ENCODE data around the gene MOB2.

The MOB2 gene

DNA sequence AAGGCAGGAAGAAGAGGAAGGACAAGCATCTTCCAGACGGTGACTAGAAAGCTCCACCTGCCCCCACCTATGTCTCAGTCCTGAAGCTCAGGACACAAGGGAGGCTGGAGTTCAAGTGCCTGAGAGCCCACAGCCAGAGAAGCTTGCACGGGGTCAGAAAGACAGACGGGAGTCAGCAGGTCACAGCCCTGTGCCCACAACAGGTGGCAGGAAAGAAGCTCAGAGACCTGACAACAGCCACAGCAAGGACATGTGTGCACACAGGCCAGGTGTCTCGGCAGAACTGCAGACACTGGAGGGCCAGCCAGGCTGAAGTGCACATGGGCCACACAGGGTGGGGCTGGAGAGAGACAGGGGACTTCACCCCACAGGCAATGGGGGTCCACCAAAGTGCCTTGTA, 37.2 kb upstream of the MOB2 start:
- Histone ChIP-seq H4K20me1 (ENCODE audit: low read depth, low read length) (no peaks in the 10 kb centered on the region), H3K27me3 (ENCODE audit: low read length) (no peaks in the 10 kb centered on the region), H3K9me2 (replicated peaks; ENCODE audit: insufficient read depth, low read length) (no peaks in the 10 kb centered on the region), H2AFZ (ENCODE audit: low read depth, low read length, severe bottlenecking) (no peak overlapping the region), H3F3A (ENCODE audit: insufficient read depth) (peaks cover 49% of the 10 kb centered on the region), H3K36me3 (ENCODE audit: low read length) (no peaks in the 10 kb centered on the region), H3K79me2 (ENCODE audit: insufficient read depth, low read length) (peaks cover 69% of the 10 kb centered on the region), H3K27ac (ENCODE audit: low read depth, low read length) (peak overlapping the region; percentile 97), H3K4me3 (ENCODE audit: insufficient read depth, low read length, poor library complexity, severe bottlenecking) (peak overlapping the region; percentile 45), H3K9ac (ENCODE audit: low read length) (peak overlapping the region; percentile 65), H3K4me2 (ENCODE audit: low read depth, low read length, poor library complexity, severe bottlenecking) (peak overlapping the region; percentile 96), H3K9me3 (ENCODE audit: insufficient read depth, low read length) (no peaks in the 10 kb centered on the region)
- TF ChIP-seq EZH2phosphoT487 (conservative IDR thresholded peaks at IDR 0.05; ENCODE audit: low read length) (no peak), CTCF (IDR thresholded peaks at IDR 0.05; ENCODE audit: insufficient read depth, low read length, poor library complexity, severe bottlenecking) (no peak)

GRCh38 chr11:1523077-1523476, 36.5 kb upstream of the MOB2 start:
- peaks cover 68% of the 10 kb centered on the region for H3K79me2 ChIP-seq (ENCODE audit: insufficient read depth, low read length)
- H3K4me3 ChIP-seq (ENCODE audit: insufficient read depth, low read length, poor library complexity, severe bottlenecking) = peak overlapping the region; percentile 45
- peak overlapping the region; percentile 97 for H3K27ac ChIP-seq (ENCODE audit: low read depth, low read length)
- TF ChIP-seq EZH2phosphoT487 (conservative IDR thresholded peaks at IDR 0.05; ENCODE audit: low read length) (no peak), CTCF (IDR thresholded peaks at IDR 0.05; ENCODE audit: insufficient read depth, low read length, poor library complexity, severe bottlenecking) (no peak)
- H3K36me3 ChIP-seq (ENCODE audit: low read length) = no peaks in the 10 kb centered on the region
- H3K9me3 ChIP-seq (ENCODE audit: insufficient read depth, low read length) = no peaks in the 10 kb centered on the region
- no peaks in the 10 kb centered on the region for H3K27me3 ChIP-seq (ENCODE audit: low read length)
- H3F3A ChIP-seq (ENCODE audit: insufficient read depth) = peaks cover 49% of the 10 kb centered on the region
- H3K4me2 ChIP-seq (ENCODE audit: low read depth, low read length, poor library complexity, severe bottlenecking) = peak overlapping the region; percentile 96
- H3K9ac ChIP-seq (ENCODE audit: low read length) = peak overlapping the region; percentile 65
- H4K20me1 ChIP-seq (ENCODE audit: low read depth, low read length) = no peaks in the 10 kb centered on the region
- no peaks in the 10 kb centered on the region for H3K9me2 ChIP-seq (replicated peaks; ENCODE audit: insufficient read depth, low read length)
- H2AFZ ChIP-seq (ENCODE audit: low read depth, low read length, severe bottlenecking) = no peak overlapping the region

DNA sequence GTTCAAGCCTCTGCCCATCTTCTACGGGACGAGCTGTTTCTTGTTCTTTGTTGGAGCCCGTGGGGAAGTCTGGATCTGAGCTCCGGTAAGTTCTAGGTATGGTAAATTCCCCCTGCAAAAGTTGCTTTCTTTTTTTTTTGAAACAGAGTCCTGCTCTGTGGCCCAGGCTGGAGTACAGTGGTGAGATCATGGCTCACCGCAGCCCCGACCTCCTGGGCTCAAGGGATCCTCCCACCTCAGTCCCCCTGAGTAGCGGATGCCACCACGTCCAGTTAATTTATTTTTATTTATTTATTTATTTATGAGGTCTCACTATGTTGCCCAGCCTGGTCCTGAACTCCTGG, 35.5 kb upstream of the MOB2 start:
- H3K27ac ChIP-seq (ENCODE audit: low read depth, low read length) = peak overlapping the region; percentile 97
- no peaks in the 10 kb centered on the region for H3K36me3 ChIP-seq (ENCODE audit: low read length)
- H3F3A ChIP-seq (ENCODE audit: insufficient read depth) = peaks cover 49% of the 10 kb centered on the region
- H2AFZ ChIP-seq (ENCODE audit: low read depth, low read length, severe bottlenecking) = no peak overlapping the region
- H3K9me2 ChIP-seq (replicated peaks; ENCODE audit: insufficient read depth, low read length) = no peaks in the 10 kb centered on the region
- H3K4me2 ChIP-seq (ENCODE audit: low read depth, low read length, poor library complexity, severe bottlenecking) = peak overlapping the region; percentile 96
- H3K9ac ChIP-seq (ENCODE audit: low read length) = peak overlapping the region; percentile 65
- H3K4me3 ChIP-seq (ENCODE audit: insufficient read depth, low read length, poor library complexity, severe bottlenecking) = peak overlapping the region; percentile 45
- peaks cover 64% of the 10 kb centered on the region for H3K79me2 ChIP-seq (ENCODE audit: insufficient read depth, low read length)
- H4K20me1 ChIP-seq (ENCODE audit: low read depth, low read length) = no peaks in the 10 kb centered on the region
- TF ChIP-seq EZH2phosphoT487 (conservative IDR thresholded peaks at IDR 0.05; ENCODE audit: low read length) = no peak
- TF ChIP-seq CTCF (IDR thresholded peaks at IDR 0.05; ENCODE audit: insufficient read depth, low read length, poor library complexity, severe bottlenecking) = no peak
- H3K27me3 ChIP-seq (ENCODE audit: low read length) = no peaks in the 10 kb centered on the region
- H3K9me3 ChIP-seq (ENCODE audit: insufficient read depth, low read length) = no peaks in the 10 kb centered on the region
